Thymus (tissue), 11 donors: Measurements from ENCODE around the gene JAK2. TPM values are rescaled to one million over a fixed set of nuclear protein-coding genes. Genes with fewer than 3 reads are reported as not detected.
A peak's percentile ranks its signal among the peaks of the same experiment; 100 is the strongest.

Experiments
- DNase-seq, 9 donors: peaks; one replicate each; pipeline ENCODE4 v3.0.0-alpha.2; 2013; ENCODE audit warnings: low spot score in 9 of 9, low read depth in 6 of 9, missing footprints in 1 of 9
- H3K27ac ChIP-seq, 2 donors: one replicate each; pipeline ENCODE4 v1.5.1; 2013; ENCODE audit warnings: control low read depth in 1 of 2, low read depth in 1 of 2, low read length in 1 of 2, mild to moderate bottlenecking in 1 of 2, moderate library complexity in 1 of 2
- H3K27me3 ChIP-seq, 2 donors: one replicate each; pipeline ENCODE4 v1.5.1; 2013; ENCODE audit warnings: low read length in 1 of 2; ENCODE audit not compliant: control insufficient read depth in 2 of 2, insufficient read depth in 1 of 2
- H3K36me3 ChIP-seq, 2 donors: one replicate each; pipeline ENCODE4 v1.5.1; 2013; ENCODE audit warnings: low read length in 1 of 2, mild to moderate bottlenecking in 1 of 2, moderate library complexity in 1 of 2; ENCODE audit not compliant: control insufficient read depth in 2 of 2, insufficient read depth in 2 of 2
- H3K4me1 ChIP-seq, 2 donors: one replicate each; pipeline ENCODE4 v1.5.1; 2013; ENCODE audit warnings: low read length in 2 of 2; ENCODE audit not compliant: control insufficient read depth in 2 of 2, insufficient read depth in 2 of 2
- H3K4me3 ChIP-seq, 2 donors: one replicate each; pipeline ENCODE4 v1.5.1; 2013; ENCODE audit warnings: low read length in 2 of 2, control low read depth in 1 of 2, mild to moderate bottlenecking in 1 of 2
- H3K9me3 ChIP-seq, 2 donors: one replicate each; pipeline ENCODE4 v1.5.1; 2013; ENCODE audit warnings: low read length in 1 of 2, mild to moderate bottlenecking in 1 of 2; ENCODE audit not compliant: control insufficient read depth in 2 of 2, insufficient read depth in 1 of 2
- WGBS: extraction: QIAGEN DNeasy Blood & Tissue Kit; methylation state at CpG from one replicate; pipeline ENCODE4 v1.1.7; 2013; 5-methylcytosine and 5-hydroxymethylcytosine counted together
- polyA plus RNA-seq: library from polyadenylated mRNA; stranded (reverse); fragments of 200-250 nt; gene quantifications from one replicate; pipeline ENCODE4 v1.2.3, GENCODE V29; 2013
- total RNA-seq: library from RNA; stranded (reverse); fragments of 120-200 nt; gene quantifications from one replicate; pipeline ENCODE4 v1.2.4, GENCODE V29; 2013
- donor health status: healthy.

JAK2 gene
- total and polyA plus RNA-seq, 2 donors, result 11.2 to 13.9 TPM

- H3K4me1 ChIP-seq, result no peaks in the 10 kb centered on the region
- DNase-seq, result peak in 1 of 9 donors; percentile 48
- H3K27ac ChIP-seq, result no peak overlapping the region
- no peaks in the 10 kb centered on the region for H3K9me3 ChIP-seq
- H3K36me3 ChIP-seq, result no peaks in the 10 kb centered on the region
- H3K4me3 ChIP-seq, result no peak overlapping the region
- 73% methylated on average over 8 of the region's 8 CpGs for WGBS
- H3K27me3 ChIP-seq, result no peaks in the 10 kb centered on the region
Measured at GRCh38 chr9:4970970-4971641, 14.0 kb upstream of the JAK2 start.

GRCh38 chr9:4973246-4973645 lies 11.8 kb upstream of the JAK2 start:
- H3K27me3 ChIP-seq, result no peaks in the 10 kb centered on the region
- H3K27ac ChIP-seq, result no peak overlapping the region
- no peaks in the 10 kb centered on the region for H3K36me3 ChIP-seq
- no peaks in the 10 kb centered on the region for H3K4me1 ChIP-seq
- DNase-seq, result no peak
- no peak overlapping the region for H3K4me3 ChIP-seq
- 92% methylated on average over 1 of the region's 1 CpG for WGBS
- no peaks in the 10 kb centered on the region for H3K9me3 ChIP-seq

- 92% methylated on average over 1 of the region's 1 CpG for WGBS
- Histone ChIP-seq H3K9me3 (no peaks in the 10 kb centered on the region), H3K4me3 (no peak overlapping the region), H3K27me3 (no peaks in the 10 kb centered on the region), H3K4me1 (no peaks in the 10 kb centered on the region), H3K36me3 (no peaks in the 10 kb centered on the region), H3K27ac (no peak overlapping the region)
- no peak for DNase-seq
Measured at GRCh38 chr9:4973902-4974301, 11.2 kb upstream of the JAK2 start.

- 96% methylated on average over 2 of the region's 2 CpGs for WGBS
- Histone ChIP-seq H3K4me3 (no peak overlapping the region), H3K36me3 (no peaks in the 10 kb centered on the region), H3K9me3 (no peaks in the 10 kb centered on the region), H3K4me1 (peaks cover 0 to 1% of the 10 kb centered on the region in 2 donors), H3K27me3 (peaks cover 0 to 4% of the 10 kb centered on the region in 2 donors), H3K27ac (no peak overlapping the region)
- DNase-seq, result no peak
Measured at GRCh38 chr9:4979239-4979638, 5.8 kb upstream of the JAK2 start.

GRCh38 chr9:4980086-4980727 lies 4.9 kb upstream of the JAK2 start:
- WGBS, result 95% methylated on average over 4 of the region's 4 CpGs
- no peak overlapping the region for H3K27ac ChIP-seq

GRCh38 chr9:4982721-4983482 lies 2.2 kb upstream of the JAK2 start:
- Histone ChIP-seq H3K4me1 (peaks cover 8 to 9% of the 10 kb centered on the region in 2 donors), H3K27ac (no peak overlapping the region), H3K4me3 (no peak overlapping the region), H3K27me3 (peaks cover 0 to 10% of the 10 kb centered on the region in 2 donors), H3K9me3 (no peaks in the 10 kb centered on the region), H3K36me3 (no peaks in the 10 kb centered on the region)
- 96% methylated on average over 2 of the region's 2 CpGs for WGBS
- peak in 1 of 9 donors; percentile 15 for DNase-seq

More at GRCh38 chr9:4980086-4980727, 4.9 kb upstream of the JAK2 start:
- Histone ChIP-seq H3K9me3 (no peaks in the 10 kb centered on the region), H3K4me3 (no peak overlapping the region), H3K27me3 (peaks cover 0 to 10% of the 10 kb centered on the region in 2 donors), H3K36me3 (no peaks in the 10 kb centered on the region), H3K4me1 (peaks cover 0 to 4% of the 10 kb centered on the region in 2 donors)
- DNase-seq, result no peak

GRCh38 chr9:4983601-4984165 lies 1.4 kb upstream of the JAK2 start:
- no peak for DNase-seq
- Histone ChIP-seq H3K27ac (no peak overlapping the region), H3K4me1 (peaks cover 10 to 11% of the 10 kb centered on the region in 2 donors), H3K4me3 (no peak overlapping the region), H3K27me3 (peaks cover 0 to 10% of the 10 kb centered on the region in 2 donors), H3K36me3 (no peaks in the 10 kb centered on the region), H3K9me3 (no peaks in the 10 kb centered on the region)
- 73% methylated on average over 5 of the region's 5 CpGs for WGBS

- peaks cover 0 to 10% of the 10 kb centered on the region in 2 donors for H3K27me3 ChIP-seq
- WGBS, result 10% methylated on average over 25 of the region's 25 CpGs
- H3K9me3 ChIP-seq, result no peaks in the 10 kb centered on the region
- H3K36me3 ChIP-seq, result no peaks in the 10 kb centered on the region
- peak in 2 of 9 donors; percentile 6 to 26 for DNase-seq
- peaks cover 10 to 11% of the 10 kb centered on the region in 2 donors for H3K4me1 ChIP-seq
- H3K4me3 ChIP-seq, result peak overlapping the region; percentile 59 to 85
- H3K27ac ChIP-seq, result peak overlapping the region; percentile 85 to 93
Measured at GRCh38 chr9:4984171-4984620, 876 bp upstream of the JAK2 start.
